KOPT-K1 (cell line): ENCODE results near the gene BAG2.
A peak's percentile ranks its signal among the peaks of the same experiment; 100 is the strongest.

ENCODE experiments used
- H3K27ac ChIP-seq: fragments of 200-600 bp; sonication (generic); 2 replicates; pipeline ENCODE4 v1.5.1; 2016; ENCODE audit warnings: antibody characterized with exemption, mild to moderate bottlenecking, low read depth, low read length; ENCODE audit not compliant: poor library complexity, severe bottlenecking
- H3K36me3 ChIP-seq: fragments of 200-600 bp; sonication (generic); 2 replicates; pipeline ENCODE4 v1.5.1; 2017; ENCODE audit warnings: antibody characterized with exemption, mild to moderate bottlenecking, low read length, moderate library complexity; ENCODE audit not compliant: insufficient read depth
- H3K9me3 ChIP-seq: fragments of 200-600 bp; sonication (generic); 2 replicates; pipeline ENCODE4 v1.5.1; 2017; ENCODE audit warnings: antibody characterized with exemption, low read length, mild to moderate bottlenecking; ENCODE audit not compliant: insufficient read depth, poor library complexity, severe bottlenecking

The BAG2 gene

GRCh38 chr6:57201718-57202117 lies 29.6 kb downstream of the BAG2 start:
- H3K9me3 ChIP-seq, result no peaks in the 10 kb centered on the region
- no peaks in the 10 kb centered on the region for H3K36me3 ChIP-seq
- no peak overlapping the region for H3K27ac ChIP-seq

GRCh38 chr6:57205550-57206328 lies 33.6 kb downstream of the BAG2 start:
- Histone ChIP-seq H3K27ac (no peak overlapping the region), H3K36me3 (no peaks in the 10 kb centered on the region), H3K9me3 (no peaks in the 10 kb centered on the region)

GRCh38 chr6:57207141-57207540 lies 35.0 kb downstream of the BAG2 start:
- H3K36me3 ChIP-seq, result no peaks in the 10 kb centered on the region
- H3K9me3 ChIP-seq, result no peaks in the 10 kb centered on the region
- no peak overlapping the region for H3K27ac ChIP-seq

- H3K9me3 ChIP-seq, result no peaks in the 10 kb centered on the region
- no peaks in the 10 kb centered on the region for H3K36me3 ChIP-seq
- H3K27ac ChIP-seq, result no peak overlapping the region
Observed at GRCh38 chr6:57207872-57208271, 35.7 kb downstream of the BAG2 start.

GRCh38 chr6:57209030-57209429 lies 36.9 kb downstream of the BAG2 start:
- no peaks in the 10 kb centered on the region for H3K9me3 ChIP-seq
- no peak overlapping the region for H3K27ac ChIP-seq
- no peaks in the 10 kb centered on the region for H3K36me3 ChIP-seq

GRCh38 chr6:57210060-57210459 lies 37.9 kb downstream of the BAG2 start:
- H3K27ac ChIP-seq, result no peak overlapping the region
- no peaks in the 10 kb centered on the region for H3K9me3 ChIP-seq
- H3K36me3 ChIP-seq, result no peaks in the 10 kb centered on the region

GRCh38 chr6:57215260-57215659 lies 43.1 kb downstream of the BAG2 start:
- no peak overlapping the region for H3K27ac ChIP-seq
- peaks cover 4% of the 10 kb centered on the region for H3K9me3 ChIP-seq
- no peaks in the 10 kb centered on the region for H3K36me3 ChIP-seq

GRCh38 chr6:57216235-57217101 lies 44.3 kb downstream of the BAG2 start:
- Histone ChIP-seq H3K36me3 (no peaks in the 10 kb centered on the region), H3K9me3 (peaks cover 6% of the 10 kb centered on the region), H3K27ac (no peak overlapping the region)

- H3K9me3 ChIP-seq, result peaks cover 6% of the 10 kb centered on the region
- H3K36me3 ChIP-seq, result no peaks in the 10 kb centered on the region
- no peak overlapping the region for H3K27ac ChIP-seq
Observed at GRCh38 chr6:57217270-57217669, 45.1 kb downstream of the BAG2 start.

GRCh38 chr6:57220083-57220703 lies 48.1 kb downstream of the BAG2 start:
- Histone ChIP-seq H3K9me3 (peaks cover 6% of the 10 kb centered on the region), H3K36me3 (no peaks in the 10 kb centered on the region), H3K27ac (no peak overlapping the region)

- H3K9me3 ChIP-seq, result peaks cover 6% of the 10 kb centered on the region
- H3K36me3 ChIP-seq, result no peaks in the 10 kb centered on the region
- peak overlapping the region; percentile 79 for H3K27ac ChIP-seq
Observed at GRCh38 chr6:57221191-57221935, 49.2 kb downstream of the BAG2 start.

- Histone ChIP-seq H3K36me3 (no peaks in the 10 kb centered on the region), H3K27ac (peak within 1 kb of the TSS; percentile 79), H3K9me3 (peaks cover 6% of the 10 kb centered on the region)
Observed at GRCh38 chr6:57221936-57222742, 50.0 kb downstream of the BAG2 start, which contains the start of gene RAB23. Gene RAB23 (minus strand): TSS chr6:57222307. CDS start chr6:57210380, 11,927 bp downstream.

GRCh38 chr6:57222743-57223077 lies 50.6 kb downstream of the BAG2 start:
- H3K27ac ChIP-seq, result peak overlapping the region; percentile 79
- H3K9me3 ChIP-seq, result peaks cover 6% of the 10 kb centered on the region
- no peaks in the 10 kb centered on the region for H3K36me3 ChIP-seq
